BJ (cell line): Measurements from ENCODE around the gene SLC1A1. TPM values are rescaled to one million over a fixed set of nuclear protein-coding genes. Genes with fewer than 3 reads are reported as not detected.

Experiments used
- CTCF ChIA-PET: fragments of 350-600 bp; formaldehyde crosslinking; extraction: SDS; loops from one replicate; lab custom pipeline; 2021; ENCODE audit warnings: antibody characterized with exemption, inconsistent platforms; lab: Yijun Ruan, JAX
- POLR2A ChIA-PET: fragments of 300-600 bp; sonication (Branson Sonifier 250); formaldehyde crosslinking; extraction: SDS; loops from one replicate; lab custom pipeline; 2021; ENCODE audit warnings: antibody characterized with exemption; lab: Charles Lee
- DNase-seq: peaks from one replicate; pipeline ENCODE4 v3.0.0-alpha.2; 2011; ENCODE audit warnings: low read depth
- H3K27me3 ChIP-seq: 2 replicates; pipeline ENCODE4 v1.6.0; 2011; ENCODE audit warnings: low read length; ENCODE audit not compliant: control insufficient read depth, insufficient read depth
- H3K36me3 ChIP-seq: 2 replicates; pipeline ENCODE4 v1.5.1; 2011; ENCODE audit warnings: low read length; ENCODE audit not compliant: control insufficient read depth, insufficient read depth
- H3K4me3 ChIP-seq: 2 replicates; pipeline ENCODE4 v1.5.1; 2011; ENCODE audit warnings: low read depth, mild to moderate bottlenecking, control low read depth, low read length
- polyA plus RNA-seq: library from polyadenylated mRNA; depleted of rRNA; stranded (reverse); fragments of >200 nt; gene quantifications from 2 replicates; pipeline ENCODE4 v1.2.3, GENCODE V29; 2011
- TF ChIP-seq, protein P1 (sequence below): IDR thresholded peaks from 2 replicates; pipeline ENCODE4 v1.5.1; 2011; ENCODE audit warnings: low read depth, mild to moderate bottlenecking, control low read depth, inconsistent platforms, low read length, moderate library complexity; ENCODE audit not compliant: insufficient read depth

Gene SLC1A1
- polyA plus RNA-seq, 1 experiment = 6.4 TPM

DNA sequence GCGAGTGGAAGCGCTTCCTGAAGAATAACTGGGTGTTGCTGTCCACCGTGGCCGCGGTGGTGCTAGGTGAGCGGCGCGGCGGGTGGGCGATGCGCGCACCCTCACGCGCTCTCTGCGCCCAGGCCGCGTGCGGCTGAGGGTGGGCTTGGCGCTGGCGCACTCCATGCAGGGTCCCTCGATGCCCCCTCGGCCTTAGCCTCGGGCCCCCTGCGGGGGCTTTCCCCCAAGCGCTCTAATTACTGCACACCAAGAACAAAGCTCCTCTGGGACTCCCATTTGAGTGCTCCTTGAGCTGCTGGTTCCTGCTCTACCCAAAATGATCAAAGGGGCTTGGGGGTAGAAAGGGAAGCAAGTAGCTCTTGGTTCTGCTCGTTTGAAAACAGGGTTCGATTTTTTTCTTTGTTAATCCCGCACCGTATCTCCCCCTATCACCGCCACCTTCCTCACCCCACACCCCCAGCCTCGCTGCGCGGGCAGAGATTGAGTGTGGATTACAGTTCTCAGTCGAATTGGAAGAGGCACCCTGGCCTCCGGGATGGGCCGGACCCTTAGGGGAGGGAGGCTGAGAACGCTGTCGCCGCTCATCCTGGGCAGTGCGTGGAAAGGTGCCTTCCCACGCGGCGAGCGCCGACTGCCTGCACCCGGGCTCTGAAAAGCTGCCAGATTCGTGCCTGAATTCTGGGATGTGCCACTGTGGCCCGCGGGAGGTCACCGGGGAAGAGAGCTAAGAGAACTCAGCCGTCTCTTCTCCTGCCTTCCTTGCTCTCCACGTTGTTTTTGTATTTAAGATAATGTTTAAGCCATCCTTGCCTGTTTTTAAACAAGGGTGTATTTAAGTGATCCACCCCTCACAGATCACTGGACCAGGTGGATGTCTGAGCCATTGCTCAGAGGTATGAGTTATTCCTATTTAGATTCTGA lies 697 bp downstream of the SLC1A1 start:
- ChIA-PET POLR2A (no interaction called here), CTCF (interaction anchor here (0.8 to 2.3 kb wide), 4 partner anchors 109 to 171 kb away, joined by 3 to 9 read pairs (median 6); partner anchors contain the start of gene PLPP6)
- TF ChIP-seq, protein P1, sequence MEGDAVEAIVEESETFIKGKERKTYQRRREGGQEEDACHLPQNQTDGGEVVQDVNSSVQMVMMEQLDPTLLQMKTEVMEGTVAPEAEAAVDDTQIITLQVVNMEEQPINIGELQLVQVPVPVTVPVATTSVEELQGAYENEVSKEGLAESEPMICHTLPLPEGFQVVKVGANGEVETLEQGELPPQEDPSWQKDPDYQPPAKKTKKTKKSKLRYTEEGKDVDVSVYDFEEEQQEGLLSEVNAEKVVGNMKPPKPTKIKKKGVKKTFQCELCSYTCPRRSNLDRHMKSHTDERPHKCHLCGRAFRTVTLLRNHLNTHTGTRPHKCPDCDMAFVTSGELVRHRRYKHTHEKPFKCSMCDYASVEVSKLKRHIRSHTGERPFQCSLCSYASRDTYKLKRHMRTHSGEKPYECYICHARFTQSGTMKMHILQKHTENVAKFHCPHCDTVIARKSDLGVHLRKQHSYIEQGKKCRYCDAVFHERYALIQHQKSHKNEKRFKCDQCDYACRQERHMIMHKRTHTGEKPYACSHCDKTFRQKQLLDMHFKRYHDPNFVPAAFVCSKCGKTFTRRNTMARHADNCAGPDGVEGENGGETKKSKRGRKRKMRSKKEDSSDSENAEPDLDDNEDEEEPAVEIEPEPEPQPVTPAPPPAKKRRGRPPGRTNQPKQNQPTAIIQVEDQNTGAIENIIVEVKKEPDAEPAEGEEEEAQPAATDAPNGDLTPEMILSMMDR = no peak
- DNase-seq = no peak
- Histone ChIP-seq H3K4me3 (peak overlapping the region; percentile 76), H3K36me3 (no peaks in the 10 kb centered on the region), H3K27me3 (no peaks in the 10 kb centered on the region; the same call in none of the 2 replicates)

DNA sequence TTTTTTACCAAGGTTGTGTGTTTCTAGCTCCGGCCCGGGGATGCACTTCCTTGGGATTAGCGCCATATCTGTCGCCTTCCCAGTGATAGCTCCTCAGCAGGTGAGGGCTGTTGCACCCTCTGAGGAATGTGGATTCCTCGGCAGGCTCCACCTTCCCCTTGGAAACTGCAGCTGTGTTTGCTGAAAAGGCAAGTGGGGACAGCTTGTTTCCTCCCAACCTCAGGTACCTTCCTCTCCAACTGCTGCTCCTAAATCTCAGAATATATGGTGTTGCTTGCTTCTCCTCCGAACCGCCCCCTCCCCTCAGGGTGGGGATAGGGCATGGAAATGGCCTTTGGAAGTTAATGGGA lies 1.3 kb downstream of the SLC1A1 start:
- ChIA-PET CTCF (interaction anchor here (0.8 to 2.3 kb wide), 2 partner anchors 110 to 149 kb away, joined by 3 to 9 read pairs; no protein-coding TSS in a partner anchor), POLR2A (no interaction called here)
- H3K36me3 ChIP-seq = no peaks in the 10 kb centered on the region
- no peak for DNase-seq
- H3K27me3 ChIP-seq = no peaks in the 10 kb centered on the region; the same call in none of the 2 replicates
- peak overlapping the region; percentile 76 for H3K4me3 ChIP-seq
- TF ChIP-seq, protein P1 = no peak

DNA sequence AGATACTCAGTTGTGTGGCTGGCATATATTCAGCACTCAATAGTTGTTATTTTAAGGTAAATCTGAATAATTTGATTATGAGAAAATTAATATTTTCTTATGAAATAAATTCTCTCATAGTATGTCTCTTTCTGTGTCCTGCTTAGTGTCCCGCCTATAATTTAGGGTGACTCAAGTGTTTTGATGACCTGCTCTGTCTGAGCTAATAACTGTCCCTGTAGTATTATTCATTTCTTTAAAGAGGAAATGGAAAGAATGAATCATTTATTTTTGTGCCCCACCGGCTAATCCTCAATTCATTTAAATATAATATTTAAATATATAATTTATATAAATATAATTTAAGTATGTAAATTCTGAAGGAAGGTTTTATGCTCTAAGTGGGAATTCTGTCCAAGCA lies 4.1 kb downstream of the SLC1A1 start:
- ChIA-PET CTCF (no interaction called here), POLR2A (no interaction called here)
- TF ChIP-seq, protein P1 = no peak
- DNase-seq = no peak
- Histone ChIP-seq H3K27me3 (no peaks in the 10 kb centered on the region; the same call in none of the 2 replicates), H3K4me3 (no peak overlapping the region), H3K36me3 (no peaks in the 10 kb centered on the region)

DNA sequence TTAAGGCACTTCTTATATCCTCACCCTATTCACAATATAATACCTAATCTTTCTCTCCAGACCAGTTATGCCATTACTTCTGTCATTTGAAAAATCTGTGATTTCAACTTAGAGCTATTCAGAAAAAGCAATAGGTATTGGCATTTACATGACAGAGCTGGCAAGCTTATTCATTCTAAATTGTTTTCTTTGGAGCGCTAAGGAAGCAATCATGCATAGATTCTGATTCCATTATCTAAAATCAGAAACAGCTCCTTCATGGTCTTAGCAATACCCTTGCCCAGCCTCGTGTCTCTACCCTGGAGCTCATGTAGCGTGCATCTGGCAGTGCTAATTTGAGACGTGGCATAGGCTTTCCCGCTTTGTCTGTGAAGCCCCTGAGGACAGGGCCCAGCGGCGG lies 4.5 kb downstream of the SLC1A1 start:
- no peaks in the 10 kb centered on the region for H3K36me3 ChIP-seq
- ChIA-PET CTCF (no interaction called here), POLR2A (no interaction called here)
- H3K4me3 ChIP-seq = no peak overlapping the region
- DNase-seq = no peak
- H3K27me3 ChIP-seq = no peaks in the 10 kb centered on the region; the same call in none of the 2 replicates
- TF ChIP-seq, protein P1 = no peak

GRCh38 chr9:4495537-4495936 lies 5.3 kb downstream of the SLC1A1 start:
- DNase-seq = no peak
- ChIA-PET POLR2A (no interaction called here), CTCF (no interaction called here)
- Histone ChIP-seq H3K27me3 (no peaks in the 10 kb centered on the region; the same call in none of the 2 replicates), H3K4me3 (no peak overlapping the region), H3K36me3 (no peaks in the 10 kb centered on the region)
- TF ChIP-seq, protein P1 = no peak
